Frontal cortex (tissue), 4 donors: ENCODE measurements around the gene FADS3. TPM values are rescaled to one million over a fixed set of nuclear protein-coding genes. Genes with fewer than 3 reads are reported as not detected.
"Not testable (repeated sequence)": the region's sequence is repeated elsewhere in the genome, so short reads cannot be mapped to it uniquely, and the experiment has no call there.

Source experiments
- DNase-seq, 2 donors: peaks; one replicate each; pipeline ENCODE4 v3.0.0; 2012; ENCODE audit warnings: low spot score in 2 of 2
- FAIRE-seq: peaks from 2 replicates; lab custom pipeline; 2012; peaks lifted over from hg19 to GRCh38; lab: Jason Lieb, UNC
- total RNA-seq: library from RNA; depleted of rRNA; stranded (reverse); fragments of >200 nt; gene quantifications from one replicate; pipeline ENCODE4 v1.2.3, GENCODE V29; 2014
- donor health status: control.
- donor health status: control.
- donor health status: control.

FADS3 gene
- total RNA-seq, 1 donor from 2014 or later = 35.5 TPM

GRCh38 chr11:61883947-61884346, 7.4 kb downstream of the FADS3 start:
- DNase-seq (no peak), FAIRE-seq (no peak)

DNA sequence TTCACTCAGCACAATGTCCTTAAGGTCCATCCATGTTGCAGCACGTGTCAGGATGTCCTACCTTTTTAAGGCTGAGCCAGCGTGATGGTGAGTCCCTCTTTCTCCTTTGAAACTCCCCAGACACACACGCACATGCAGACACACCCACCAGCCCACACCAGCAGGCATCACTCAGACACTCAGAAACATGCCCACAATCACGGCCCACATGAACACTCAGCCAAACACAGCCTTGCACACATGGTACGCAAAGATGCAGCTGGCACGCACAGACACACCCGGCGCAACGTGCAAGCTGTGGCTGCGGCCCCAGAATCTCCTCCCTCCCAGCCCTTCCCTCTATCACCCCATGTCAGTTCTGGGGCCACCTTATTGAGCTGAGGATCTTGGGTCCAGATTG, 8.0 kb downstream of the FADS3 start:
- FAIRE-seq = no peak
- DNase-seq = no peak

- FAIRE-seq = no peak
- no peak for DNase-seq
Measured at GRCh38 chr11:61882879-61883278, 8.5 kb downstream of the FADS3 start.

- DNase-seq, FAIRE-seq: not testable (repeated sequence)
Measured at GRCh38 chr11:61882267-61882666, 9.1 kb downstream of the FADS3 start.

- FAIRE-seq (no peak), DNase-seq (no peak)
Measured at GRCh38 chr11:61881397-61881796, 9.9 kb downstream of the FADS3 start.

- FAIRE-seq (no peak), DNase-seq (no peak)
Measured at GRCh38 chr11:61880454-61880853, 10.9 kb downstream of the FADS3 start.

DNA sequence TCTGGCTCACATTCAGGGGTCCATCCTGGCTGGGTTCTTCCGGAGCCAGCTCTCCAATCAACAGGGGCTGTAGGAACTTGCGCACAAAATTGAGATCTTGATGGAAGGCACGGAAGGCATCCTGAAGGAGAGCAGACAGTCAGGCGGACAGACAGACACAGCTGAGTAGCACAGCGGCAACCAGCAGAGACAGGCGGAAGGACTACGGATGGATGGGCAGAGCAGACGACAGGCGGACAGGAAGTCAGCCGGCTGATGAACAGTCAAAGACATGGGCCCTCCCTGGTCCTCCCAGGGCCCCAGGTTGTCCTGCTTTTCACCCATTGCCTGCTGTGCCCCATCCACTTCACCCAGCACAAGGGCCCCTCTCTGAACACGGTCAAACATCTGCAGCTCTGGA, 11.3 kb downstream of the FADS3 start:
- DNase-seq (no peak), FAIRE-seq (no peak)

DNA sequence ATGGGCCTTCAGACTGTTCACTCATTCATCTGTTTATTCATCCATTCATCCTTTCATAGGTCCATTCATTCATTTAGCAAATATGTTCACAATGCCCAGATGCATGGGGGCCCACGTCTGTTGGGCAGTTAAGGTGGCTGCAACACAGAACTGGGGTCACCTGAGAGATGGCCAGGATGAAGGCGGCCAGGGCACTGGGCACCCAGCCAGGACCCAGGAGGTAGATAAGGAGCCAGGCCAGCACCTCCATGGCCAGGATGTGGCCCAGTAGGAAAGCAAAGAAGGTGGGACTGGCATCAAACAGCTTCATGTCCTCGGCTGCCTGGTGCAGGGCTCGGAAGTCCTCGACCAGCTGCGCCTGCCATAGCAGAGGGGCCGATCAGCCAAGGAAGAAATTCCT, 12.2 kb downstream of the FADS3 start:
- FAIRE-seq (no peak), DNase-seq (no peak)

- DNase-seq (no peak), FAIRE-seq (no peak)
Measured at GRCh38 chr11:61875698-61876097, 15.6 kb downstream of the FADS3 start.

GRCh38 chr11:61874853-61875252, 16.5 kb downstream of the FADS3 start:
- no peak for DNase-seq
- FAIRE-seq = no peak

- no peak for FAIRE-seq
- no peak for DNase-seq
Measured at GRCh38 chr11:61874377-61874809, 17.0 kb downstream of the FADS3 start.

DNA sequence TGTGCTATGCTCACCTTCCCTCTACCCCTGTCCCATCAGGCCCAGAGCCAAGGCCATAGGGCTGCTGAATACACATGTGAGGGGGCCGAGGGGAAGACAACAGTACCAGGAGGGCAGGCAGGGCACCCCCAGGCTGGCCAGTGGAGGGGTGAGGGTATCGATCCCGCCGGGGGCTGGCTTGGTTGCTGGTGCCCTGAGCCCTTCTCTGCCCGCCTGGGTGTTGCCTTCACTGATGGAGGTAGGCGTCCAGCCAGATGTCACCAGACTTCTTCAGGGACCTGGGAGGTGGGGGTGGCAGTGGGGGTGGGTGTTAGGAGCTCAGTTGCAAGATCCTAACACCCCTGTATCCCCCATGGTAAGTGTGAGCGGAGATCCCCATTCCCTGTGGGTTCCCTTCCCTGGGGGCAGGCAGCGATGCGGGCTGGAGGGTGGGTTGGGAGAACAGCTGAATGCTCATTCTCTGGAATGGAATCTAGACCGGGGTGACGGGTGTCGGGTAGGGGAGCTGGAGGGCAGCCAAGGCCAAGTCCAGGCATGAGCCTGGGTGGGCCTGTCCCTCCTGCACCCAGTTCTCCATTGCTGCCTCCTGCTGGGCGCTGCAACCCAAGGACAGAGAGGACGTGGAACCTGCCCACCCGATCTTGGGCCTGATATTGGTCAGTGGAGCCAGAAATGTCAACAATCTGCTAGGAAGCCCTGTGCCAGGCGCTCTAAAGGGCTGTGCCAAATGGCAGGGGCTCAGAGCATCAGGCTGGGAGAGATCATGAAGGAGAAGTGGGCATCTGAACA, 17.6 kb downstream of the FADS3 start:
- FAIRE-seq = no peak
- DNase-seq = no peak

- FAIRE-seq = no peak
Measured at GRCh38 chr11:61872935-61873565, 18.3 kb downstream of the FADS3 start.

DNA sequence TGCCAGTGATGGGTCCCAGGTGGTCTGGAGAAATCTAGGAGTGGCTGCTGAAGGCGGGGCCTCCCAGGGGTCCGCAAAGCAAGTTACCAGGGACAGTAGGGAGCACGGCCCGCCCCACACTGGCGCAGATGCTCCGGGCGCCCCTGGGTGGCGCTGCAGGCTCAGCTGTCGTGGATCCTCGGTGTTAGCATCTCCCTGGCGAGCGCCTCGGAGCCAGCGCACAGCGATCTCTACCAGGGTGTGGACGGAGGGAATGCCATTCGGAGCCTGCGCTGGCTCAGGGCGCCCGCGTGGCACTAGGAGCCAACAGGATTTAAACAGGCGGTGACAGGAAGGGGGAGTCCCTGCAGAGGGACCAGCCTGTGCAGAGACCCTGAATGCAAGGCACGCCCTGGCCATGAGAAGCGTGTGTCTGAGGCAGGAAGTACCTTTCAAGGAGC, 20.2 kb downstream of the FADS3 start:
- no peak for FAIRE-seq
- DNase-seq = peak; percentile 70 to 91

More at GRCh38 chr11:61872935-61873565, 18.3 kb downstream of the FADS3 start:
- DNase-seq = no peak

- no peak for FAIRE-seq
- no peak for DNase-seq
Measured at GRCh38 chr11:61870541-61871031, 20.8 kb downstream of the FADS3 start.

- FAIRE-seq = no peak
Measured at GRCh38 chr11:61869708-61870451, 21.5 kb downstream of the FADS3 start.

DNA sequence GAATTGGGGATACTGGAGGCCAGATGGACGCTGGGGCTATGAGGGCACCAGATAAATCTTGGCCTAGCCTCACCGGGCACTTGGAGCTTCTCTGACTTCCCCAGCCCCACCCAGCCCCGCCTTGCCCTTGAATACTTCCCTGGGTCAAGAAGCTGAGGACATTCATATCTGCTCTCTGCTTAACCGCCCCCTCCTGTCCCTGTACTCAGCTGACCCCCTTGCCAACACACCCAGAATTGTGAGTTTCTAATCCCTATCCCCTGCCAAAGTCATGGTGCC, 22.0 kb downstream of the FADS3 start:
- DNase-seq = no peak
- FAIRE-seq = no peak

More at GRCh38 chr11:61869708-61870451, 21.5 kb downstream of the FADS3 start:
- no peak for DNase-seq

DNA sequence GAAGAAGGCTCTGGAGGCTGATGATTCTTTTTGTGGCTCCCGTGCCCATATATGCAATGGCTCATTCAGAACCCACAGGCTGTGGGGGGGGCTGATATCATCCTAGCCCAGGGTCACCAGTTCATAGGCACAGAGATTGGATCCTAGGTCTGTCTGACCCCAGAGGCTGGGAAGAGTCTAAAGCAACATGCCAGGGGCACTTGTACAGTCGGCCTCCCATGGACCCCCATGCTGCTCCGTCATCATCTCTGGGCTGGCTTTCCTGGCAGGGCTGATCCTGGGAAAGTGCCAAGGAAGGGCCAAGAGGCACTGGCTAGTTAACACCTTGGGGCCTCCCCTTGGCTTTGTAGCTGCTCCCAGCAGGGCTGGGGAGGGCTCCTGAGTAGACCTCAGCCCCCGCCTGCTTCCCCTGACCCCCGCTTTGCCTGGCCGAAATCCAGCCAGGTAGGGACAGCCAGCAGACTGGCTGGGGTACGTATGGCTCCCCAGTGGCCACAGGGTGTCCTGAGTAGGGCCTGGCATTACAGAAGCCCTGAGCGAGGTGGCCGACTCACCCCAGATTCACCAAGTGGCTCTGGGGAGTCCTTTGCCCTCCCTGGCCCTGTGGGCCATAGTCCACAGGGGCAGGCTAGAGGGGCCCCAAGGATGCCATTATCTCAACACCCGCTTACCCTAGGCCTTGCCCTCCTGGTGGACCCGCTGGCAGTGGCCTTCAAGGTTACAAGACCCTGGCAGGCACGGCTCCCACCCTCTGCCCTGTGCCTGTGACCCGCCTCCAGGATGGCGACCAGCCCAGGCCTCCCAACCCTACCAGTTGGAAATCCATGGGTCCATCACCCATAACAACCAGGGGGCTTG, 22.5 kb downstream of the FADS3 start:
- FAIRE-seq (no peak), DNase-seq (no peak)

- no peak for FAIRE-seq
- no peak for DNase-seq
Measured at GRCh38 chr11:61866958-61867343, 24.4 kb downstream of the FADS3 start.
